Ovary (tissue), 9 donors: ENCODE data around the gene PCDHGA5. TPM values are rescaled to one million over a fixed set of nuclear protein-coding genes. Genes with fewer than 3 reads are reported as not detected.

ENCODE experiments used
- DNase-seq, 5 donors: peaks; one replicate each; pipeline ENCODE4 v3.0.0-alpha.2; 2019 to 2020
- H3K27ac ChIP-seq, 2 donors: fragments of 200-600 bp; one replicate each; pipeline versions ENCODE4 v1.5.1 to v1.8.0; 2019 to 2022
- H3K27me3 ChIP-seq: fragments of 200-600 bp; one replicate; pipeline ENCODE4 v1.8.0; 2022
- H3K36me3 ChIP-seq: fragments of 200-600 bp; sonication (generic); one replicate; pipeline ENCODE4 v1.5.1; 2019
- H3K4me1 ChIP-seq: one replicate; pipeline ENCODE4 v1.8.1; 2013; ENCODE audit warnings: mild to moderate bottlenecking, moderate library complexity; ENCODE audit not compliant: insufficient read depth
- H3K4me3 ChIP-seq: fragments of 200-600 bp; sonication (generic); one replicate; pipeline ENCODE4 v1.5.1; 2017
- H3K9me3 ChIP-seq, 2 donors: fragments of 200-600 bp in 1 of 2; sonication (generic) in 1 of 2; one replicate each; pipeline versions ENCODE4 v1.5.1 to v1.8.1; 2013 to 2019; ENCODE audit warnings: mild to moderate bottlenecking in 1 of 2, moderate library complexity in 1 of 2
- EP300 ChIP-seq: sonication (generic); formaldehyde crosslinking; IDR thresholded peaks from one replicate; pipeline ENCODE4 v1.6.1; 2017; ENCODE audit warnings: antibody characterized with exemption
- POLR2A ChIP-seq: fragments of 450-650 bp; IDR thresholded peaks from one replicate; pipeline ENCODE4 v1.6.1; 2017; ENCODE audit warnings: antibody characterized with exemption, mild to moderate bottlenecking, moderate library complexity
- WGBS, 3 donors: extraction: QIAGEN DNeasy Blood & Tissue Kit in 1 of 3; methylation state at CpG; one replicate each; pipeline versions ENCODE4 v1.1.5 to v1.1.7; 2013 to 2017; 5-methylcytosine and 5-hydroxymethylcytosine counted together
- intact Hi-C, 4 donors: fragments of 100-400 bp; cut with DNase I; formaldehyde crosslinking; loops; one replicate each; pipeline versions ENCODE4 v1.11.0 to v1.15.1; 2022 to 2023
- polyA plus RNA-seq, 2 donors: library from polyadenylated mRNA; stranded (reverse); fragments of 200-250 nt in 1 of 2; fragments of 350-450 nt in 1 of 2; fragmentation: Illumina TruSeq in 1 of 2; extraction: RNeasy Lipid Tissue Mini Kit (QIAGEN cat#74804) in 1 of 2; gene quantifications; one replicate each; pipeline ENCODE4 v1.2.3, GENCODE V29; 2013 to 2014
- total RNA-seq, 7 donors: library from RNA; depleted of rRNA in 2 of 7; stranded (reverse); fragments of >200 nt in 2 of 7; fragmentation: NEBNext Ultra II Directional in 3 of 7; extraction: Animal tissue kit (Norgen Biotek cat#: 25700) in 3 of 7; gene quantifications; one replicate each; pipeline versions ENCODE4 v1.1.0 to v1.2.4, GENCODE V29; 2016 to 2023
- TF ChIP-seq, protein P1 (sequence below), 3 donors: fragments of 450-650 bp in 2 of 3; fragments of 200-600 bp in 1 of 3; IDR thresholded peaks; one replicate each; pipeline versions ENCODE4 v1.5.1 to v1.8.0; 2016 to 2022; ENCODE audit warnings: antibody characterized with exemption in 3 of 3, mild to moderate bottlenecking in 1 of 3
- donor health status: DM: no; HTN: no; CAD: no; lungs with moderate emphysema.
- donor health status: DM: no; HTN: no; CAD: no.
- donor health status: Bipolar disorder and iron deficiency.
- donor health status: DM: yes; HTN: yes; CAD: no.
- donor health status: DM: no; HTN: no; CAD: no.
- donor health status: DM: yes; HTN: yes; CAD: no.

PCDHGA5 gene
- total and polyA plus RNA-seq, 9 donors, result 1.7 to 9.5 (median 4.5) TPM

DNA sequence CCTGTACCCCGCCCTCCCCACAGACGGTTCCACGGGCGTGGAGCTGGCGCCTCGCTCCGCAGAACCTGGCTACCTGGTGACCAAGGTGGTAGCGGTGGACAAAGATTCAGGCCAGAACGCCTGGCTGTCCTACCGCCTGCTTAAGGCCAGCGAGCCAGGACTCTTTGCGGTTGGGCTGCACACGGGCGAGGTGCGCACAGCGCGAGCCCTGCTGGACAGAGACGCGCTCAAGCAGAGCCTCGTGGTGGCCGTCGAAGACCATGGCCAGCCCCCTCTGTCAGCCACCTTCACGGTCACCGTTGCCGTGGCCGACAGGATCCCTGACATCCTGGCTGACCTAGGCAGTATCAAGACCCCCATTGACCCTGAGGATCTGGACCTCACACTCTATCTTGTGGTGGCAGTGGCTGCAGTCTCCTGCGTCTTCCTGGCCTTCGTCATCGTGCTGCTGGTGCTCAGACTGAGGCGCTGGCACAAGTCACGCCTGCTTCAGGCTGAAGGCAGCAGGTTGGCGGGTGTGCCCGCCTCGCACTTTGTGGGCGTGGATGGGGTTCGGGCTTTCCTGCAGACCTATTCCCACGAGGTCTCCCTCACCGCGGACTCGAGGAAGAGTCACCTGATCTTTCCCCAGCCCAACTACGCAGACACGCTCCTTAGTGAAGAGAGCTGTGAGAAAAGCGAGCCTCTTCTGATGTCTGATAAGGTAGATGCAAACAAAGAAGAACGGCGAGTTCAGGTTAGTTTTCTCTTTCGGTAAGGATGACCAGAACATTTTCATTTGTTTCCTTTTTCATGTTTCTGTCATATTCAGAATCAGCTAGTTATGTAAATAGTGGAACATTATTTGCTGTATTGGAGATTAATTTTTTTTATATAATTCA, 2.3 kb downstream of the PCDHGA5 start:
- Histone ChIP-seq H3K27ac (no peak overlapping the region), H3K4me3 (no peak overlapping the region), H3K36me3 (no peaks in the 10 kb centered on the region), H3K9me3 (peaks cover 0 to 53% of the 10 kb centered on the region in 2 donors), H3K27me3 (no peaks in the 10 kb centered on the region), H3K4me1 (no peaks in the 10 kb centered on the region)
- no peak for DNase-seq
- 28 to 44% (median 29%) methylated on average over 36 to 46 of the region's 46 CpGs for WGBS, 3 donors
- TF ChIP-seq, protein P1, sequence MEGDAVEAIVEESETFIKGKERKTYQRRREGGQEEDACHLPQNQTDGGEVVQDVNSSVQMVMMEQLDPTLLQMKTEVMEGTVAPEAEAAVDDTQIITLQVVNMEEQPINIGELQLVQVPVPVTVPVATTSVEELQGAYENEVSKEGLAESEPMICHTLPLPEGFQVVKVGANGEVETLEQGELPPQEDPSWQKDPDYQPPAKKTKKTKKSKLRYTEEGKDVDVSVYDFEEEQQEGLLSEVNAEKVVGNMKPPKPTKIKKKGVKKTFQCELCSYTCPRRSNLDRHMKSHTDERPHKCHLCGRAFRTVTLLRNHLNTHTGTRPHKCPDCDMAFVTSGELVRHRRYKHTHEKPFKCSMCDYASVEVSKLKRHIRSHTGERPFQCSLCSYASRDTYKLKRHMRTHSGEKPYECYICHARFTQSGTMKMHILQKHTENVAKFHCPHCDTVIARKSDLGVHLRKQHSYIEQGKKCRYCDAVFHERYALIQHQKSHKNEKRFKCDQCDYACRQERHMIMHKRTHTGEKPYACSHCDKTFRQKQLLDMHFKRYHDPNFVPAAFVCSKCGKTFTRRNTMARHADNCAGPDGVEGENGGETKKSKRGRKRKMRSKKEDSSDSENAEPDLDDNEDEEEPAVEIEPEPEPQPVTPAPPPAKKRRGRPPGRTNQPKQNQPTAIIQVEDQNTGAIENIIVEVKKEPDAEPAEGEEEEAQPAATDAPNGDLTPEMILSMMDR (IDR thresholded peaks at IDR 0.05), result no peak
- TF ChIP-seq POLR2A, result no peak
- no peak for TF ChIP-seq EP300
- intact Hi-C loops, result no loop called here

DNA sequence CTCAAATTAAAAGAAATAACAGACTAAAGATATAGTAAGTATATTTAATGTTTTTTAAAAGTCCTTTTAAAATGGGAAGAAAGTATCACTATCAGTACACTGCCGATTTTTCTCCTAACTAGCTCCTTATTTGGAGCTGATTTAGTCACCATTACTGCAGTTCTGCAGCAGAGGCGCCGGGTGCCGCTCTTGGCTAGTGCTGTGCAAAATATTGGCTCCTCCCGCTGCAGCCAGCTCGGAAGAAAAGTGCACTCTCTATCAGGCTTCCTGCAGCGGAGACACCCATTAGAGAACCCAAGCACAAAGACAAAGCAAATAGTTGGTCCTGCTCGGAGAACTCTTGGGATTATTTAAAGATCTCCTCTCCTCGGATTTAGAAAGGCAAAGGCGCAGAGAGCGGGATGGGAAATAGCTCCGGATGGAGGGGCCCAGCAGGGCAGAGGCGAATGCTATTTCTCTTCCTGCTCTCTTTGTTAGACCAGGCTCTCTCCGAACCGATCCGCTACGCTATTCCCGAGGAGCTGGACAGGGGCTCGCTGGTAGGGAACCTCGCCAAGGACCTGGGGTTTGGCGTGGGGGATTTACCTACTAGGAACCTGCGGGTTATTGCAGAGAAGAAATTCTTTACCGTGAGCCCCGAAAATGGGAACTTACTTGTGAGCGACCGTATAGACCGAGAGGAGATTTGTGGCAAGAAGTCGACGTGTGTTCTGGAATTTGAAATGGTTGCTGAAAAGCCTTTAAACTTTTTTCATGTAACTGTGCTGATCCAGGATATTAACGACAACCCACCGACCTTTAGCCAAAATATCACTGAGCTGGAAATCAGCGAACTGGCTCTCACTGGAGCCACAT, 6.3 kb downstream of the PCDHGA5 start, which contains the start of gene PCDHGB3:
PCDHGB3 (plus strand) TSS at position 249 of the 855 bp plus-strand sequence; CDS start at position 402, 153 bp downstream.
- Histone ChIP-seq H3K27me3 (no peaks in the 10 kb centered on the region), H3K4me3 (no peak within 1 kb of the TSS), H3K36me3 (no peaks in the 10 kb centered on the region), H3K9me3 (peaks cover 5 to 45% of the 10 kb centered on the region in 2 donors), H3K27ac (no peak within 1 kb of the TSS), H3K4me1 (no peaks in the 10 kb centered on the region)
- 16 to 22% (median 21%) methylated on average over 32 of the region's 32 CpGs for WGBS, 3 donors
- TF ChIP-seq EP300, result no peak
- no peak for TF ChIP-seq POLR2A
- TF ChIP-seq, protein P1 (IDR thresholded peaks at IDR 0.05), result no peak
- intact Hi-C loops, result no loop called here
- no peak for DNase-seq

DNA sequence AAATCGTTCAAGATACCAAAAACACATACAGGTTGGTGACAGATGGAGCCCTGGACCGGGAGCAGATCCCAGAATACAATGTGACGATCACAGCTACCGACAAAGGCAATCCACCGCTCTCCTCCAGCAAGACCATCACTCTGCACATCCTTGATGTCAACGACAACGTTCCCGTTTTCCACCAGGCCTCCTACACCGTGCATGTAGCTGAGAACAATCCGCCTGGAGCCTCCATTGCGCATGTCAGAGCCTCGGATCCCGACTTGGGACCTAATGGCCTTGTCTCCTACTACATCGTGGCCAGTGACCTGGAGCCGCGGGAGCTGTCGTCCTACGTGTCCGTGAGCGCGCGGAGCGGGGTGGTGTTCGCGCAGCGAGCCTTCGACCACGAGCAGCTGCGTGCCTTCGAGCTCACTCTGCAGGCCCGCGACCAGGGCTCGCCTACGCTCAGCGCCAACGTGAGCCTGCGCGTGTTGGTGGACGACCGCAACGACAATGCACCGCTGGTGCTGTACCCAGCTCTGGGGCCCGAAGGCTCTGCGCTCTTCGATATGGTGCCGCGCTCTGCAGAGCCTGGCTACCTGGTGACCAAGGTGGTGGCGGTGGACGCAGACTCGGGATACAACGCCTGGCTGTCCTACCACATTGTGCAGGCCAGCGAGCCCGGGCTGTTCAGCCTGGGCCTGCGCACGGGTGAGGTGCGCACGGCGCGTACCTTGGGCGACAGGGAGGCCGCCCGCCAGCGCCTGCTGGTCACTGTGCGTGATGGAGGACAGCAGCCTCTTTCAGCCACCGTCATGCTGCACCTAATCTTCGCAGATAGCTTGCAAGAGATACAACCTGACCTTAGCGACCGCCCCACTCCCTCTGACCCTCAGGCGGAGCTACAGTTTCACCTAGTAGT, 7.9 kb downstream of the PCDHGA5 start:
- intact Hi-C loops, result no loop called here
- Histone ChIP-seq H3K4me3 (no peak overlapping the region), H3K27ac (no peak overlapping the region), H3K36me3 (no peaks in the 10 kb centered on the region), H3K27me3 (no peaks in the 10 kb centered on the region), H3K4me1 (no peaks in the 10 kb centered on the region), H3K9me3 (peaks cover 5 to 44% of the 10 kb centered on the region in 2 donors)
- WGBS, 3 donors, result 28 to 40% (median 30%) methylated on average over 47 to 69 of the region's 69 CpGs
- DNase-seq, result no peak
- no peak for TF ChIP-seq POLR2A
- TF ChIP-seq, protein P1 (IDR thresholded peaks at IDR 0.05), result no peak
